GM19467 (cell line): Measurements from ENCODE around the gene TLR1.
A peak's percentile ranks its signal among the peaks of the same experiment; 100 is the strongest.
"Not testable (repeated sequence)": the region's sequence is repeated elsewhere in the genome, so short reads cannot be mapped to it uniquely, and the experiment has no call there.

Experiments
- ATAC-seq: cut with Tn5 transposase; IDR thresholded peaks from one replicate; pipeline ENCODE4 v1.9.1; 2021; ENCODE audit warnings: mild to moderate bottlenecking, moderate library complexity; ENCODE audit not compliant: unreplicated experiment

The TLR1 gene

DNA sequence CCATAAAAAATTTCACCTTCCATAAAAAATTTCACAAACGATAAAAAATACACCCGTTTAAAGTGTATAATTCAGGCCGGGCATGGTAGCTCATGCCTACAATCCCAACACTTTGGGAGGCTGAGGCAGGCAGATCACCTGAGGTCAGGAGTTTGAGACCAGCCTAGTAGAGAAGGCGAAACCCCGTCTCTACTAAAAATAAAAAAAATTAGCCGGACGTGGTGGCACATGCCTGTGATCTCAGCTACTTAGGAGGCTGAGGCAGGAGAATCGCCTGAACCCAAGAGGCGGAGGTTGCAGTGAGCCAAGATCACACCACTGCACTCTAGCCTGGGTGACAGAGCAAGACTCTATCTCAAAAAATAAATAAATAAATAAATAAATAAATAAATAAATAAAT lies 1.7 kb upstream of the TLR1 start:
- not testable (repeated sequence) for ATAC-seq

- ATAC-seq = peak; percentile 86
Observed at GRCh38 chr4:38805530-38806145, 1.0 kb upstream of the TLR1 start.

GRCh38 chr4:38803833-38804653 lies 548 bp downstream of the TLR1 start:
- peak; percentile 43 for ATAC-seq

DNA sequence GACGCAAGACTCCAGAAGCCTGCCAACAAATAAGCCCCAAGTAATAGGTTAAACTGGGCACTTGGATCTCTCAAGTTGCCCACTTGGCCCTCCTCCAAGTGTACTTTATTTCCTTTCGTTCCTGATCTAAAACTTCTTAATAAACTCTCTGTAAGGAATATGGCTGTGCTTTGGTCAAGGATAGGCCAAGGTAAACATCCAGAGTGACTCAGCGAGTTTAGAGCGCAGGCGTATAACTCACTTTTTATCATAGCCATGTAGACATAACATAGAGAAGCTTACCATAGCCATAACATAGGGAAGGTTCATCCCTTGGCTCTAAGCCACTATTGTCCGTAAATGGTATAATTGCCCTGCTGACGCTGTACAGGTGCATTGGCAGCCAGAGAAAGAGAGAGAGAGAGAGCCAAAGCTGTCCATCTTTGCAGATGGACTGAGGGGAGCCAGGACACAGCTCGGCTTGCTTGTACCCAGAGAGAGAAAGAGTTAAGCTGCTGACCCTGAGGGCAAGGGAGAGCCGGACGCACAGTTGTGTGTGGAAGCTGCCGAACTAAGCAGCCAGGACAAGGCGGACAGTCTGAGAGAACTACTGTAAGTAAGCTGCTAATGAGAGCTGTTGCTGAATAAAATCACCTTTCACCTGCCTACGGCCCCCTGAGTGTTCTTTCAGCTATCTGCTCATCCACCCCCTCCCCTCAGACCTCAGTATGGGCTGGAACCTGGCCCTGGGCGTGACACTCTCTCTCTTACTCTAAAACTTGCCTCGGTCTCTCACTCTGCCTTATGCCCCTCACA lies 1.8 kb downstream of the TLR1 start:
- ATAC-seq = no peak

GRCh38 chr4:38800961-38801450 lies 3.6 kb downstream of the TLR1 start:
- ATAC-seq = no peak

GRCh38 chr4:38800366-38800765 lies 4.2 kb downstream of the TLR1 start:
- no peak for ATAC-seq

DNA sequence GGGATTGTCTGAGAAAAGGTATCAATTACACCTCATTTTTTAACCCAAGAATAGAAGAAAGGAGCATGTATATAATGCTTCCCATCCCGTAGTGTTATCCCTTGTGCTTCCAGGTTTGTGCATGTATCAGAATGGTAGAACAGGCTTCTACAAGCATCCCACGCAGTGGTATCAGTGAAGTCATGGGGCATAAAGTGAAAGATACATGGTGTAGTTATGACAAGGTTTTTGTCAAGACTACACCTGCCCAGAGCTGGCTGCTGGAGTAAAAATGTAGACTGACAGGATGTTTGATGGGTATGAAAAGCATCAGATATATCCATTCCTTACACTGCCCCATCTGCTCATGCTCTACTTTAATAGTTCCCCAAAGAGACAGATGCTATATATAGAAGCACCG lies 9.5 kb downstream of the TLR1 start:
- no peak for ATAC-seq

GRCh38 chr4:38794051-38794450 lies 10.5 kb downstream of the TLR1 start:
- no peak for ATAC-seq

DNA sequence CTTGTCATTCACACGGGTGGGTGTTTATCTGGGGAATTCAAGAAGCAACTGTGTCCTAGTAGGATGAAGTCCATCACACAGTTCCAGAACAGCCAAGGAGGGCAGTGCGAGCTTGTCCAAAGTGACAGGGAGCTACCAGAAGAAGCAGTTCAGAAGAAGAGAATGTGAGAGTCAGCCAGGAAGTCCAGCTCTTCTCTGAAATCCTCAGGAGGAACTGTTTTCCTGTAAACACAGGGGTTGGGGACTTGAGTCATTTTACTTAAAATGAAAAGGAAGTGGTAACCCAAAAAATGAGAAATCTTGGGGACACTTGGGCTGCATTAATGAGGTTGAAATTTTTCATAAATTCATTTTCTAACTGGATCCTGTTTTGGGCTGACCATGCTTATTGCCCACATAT lies 13.6 kb downstream of the TLR1 start:
- no peak for ATAC-seq

- ATAC-seq = no peak
Observed at GRCh38 chr4:38788317-38788716, 16.3 kb downstream of the TLR1 start.

- no peak for ATAC-seq
Observed at GRCh38 chr4:38787693-38788092, 16.9 kb downstream of the TLR1 start.

DNA sequence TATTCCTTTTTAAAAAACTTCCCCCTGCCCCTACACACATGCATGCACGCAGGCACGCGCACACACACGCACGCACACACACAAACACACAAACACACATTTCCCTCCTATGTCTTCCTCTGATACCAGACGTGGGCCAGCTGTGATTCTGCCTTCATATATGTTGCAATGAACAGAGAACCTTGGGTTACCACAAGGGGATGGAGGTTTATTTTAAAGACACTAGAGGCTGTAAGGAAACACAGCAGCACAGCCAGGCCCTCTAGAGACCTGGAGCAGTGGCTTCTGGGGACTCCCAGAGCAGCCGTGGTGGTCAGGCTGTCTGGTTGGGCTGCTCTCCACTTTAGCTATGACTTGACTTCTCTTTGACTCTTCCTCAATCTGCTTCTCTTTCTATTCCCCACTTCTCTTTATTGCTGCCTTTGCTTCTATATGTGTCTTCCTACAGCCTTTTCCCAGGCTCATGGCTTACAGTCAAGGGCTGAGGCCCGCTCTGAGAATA lies 18.6 kb downstream of the TLR1 start:
- ATAC-seq = peak; percentile 46

DNA sequence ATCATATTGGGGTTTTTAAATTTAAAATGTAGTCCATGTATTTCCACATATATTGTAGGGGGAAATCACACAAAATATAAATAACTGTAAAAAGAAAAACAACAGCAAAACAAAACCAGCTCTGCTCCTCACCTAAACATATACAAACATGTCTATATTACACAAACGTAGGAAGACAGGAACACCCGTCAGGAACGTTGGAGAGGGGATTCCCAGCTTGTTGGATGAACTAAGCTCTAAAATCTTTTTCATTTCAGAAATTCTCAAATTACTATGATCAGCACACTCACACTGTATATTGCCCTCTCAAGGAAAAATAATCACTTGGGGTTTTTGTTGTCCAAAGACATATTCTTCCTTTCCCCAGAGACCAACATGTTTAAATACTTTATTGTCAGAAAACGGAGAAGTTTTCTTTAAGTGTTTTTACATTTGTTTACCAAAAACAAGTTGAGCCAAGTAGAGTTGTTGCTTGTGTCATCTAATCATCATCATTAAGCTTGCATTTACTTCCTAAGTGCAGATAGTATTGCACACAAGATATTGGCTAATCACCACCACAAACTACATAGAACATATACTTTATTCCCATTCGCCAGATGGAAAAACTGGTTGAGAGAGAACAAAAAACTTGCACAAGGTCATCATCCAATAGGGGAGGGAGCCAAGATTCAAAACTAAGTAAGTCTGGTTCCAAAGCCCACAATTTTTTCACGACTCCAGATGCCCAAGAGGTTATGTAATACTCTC lies 19.4 kb downstream of the TLR1 start:
- no peak for ATAC-seq

GRCh38 chr4:38784141-38784540 lies 20.4 kb downstream of the TLR1 start:
- ATAC-seq = no peak

DNA sequence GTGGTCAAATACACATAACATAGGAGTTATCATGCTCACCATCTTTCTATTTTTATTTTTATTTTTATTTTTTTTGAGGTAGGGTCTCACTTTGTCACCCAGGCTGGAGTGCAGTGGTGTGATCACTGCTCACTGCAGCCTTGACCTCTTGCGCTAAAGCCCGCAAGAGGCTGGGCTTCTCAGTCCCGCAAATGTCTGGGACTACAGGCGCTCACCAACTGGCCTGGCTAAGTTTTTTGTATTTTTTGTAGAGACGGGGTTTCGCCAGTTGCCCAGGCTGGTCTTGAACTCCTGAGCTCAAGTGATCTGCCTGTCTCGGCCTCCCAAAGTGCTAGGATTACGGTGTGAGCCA lies 21.5 kb downstream of the TLR1 start:
- ATAC-seq = no peak

- peak; percentile 61 for ATAC-seq
Observed at GRCh38 chr4:38782452-38783108, 22.0 kb downstream of the TLR1 start, which contains the start of gene TLR10. Gene TLR10, minus strand, starts transcription at chr4:38782990. Its CDS starts 7,400 bp downstream, at chr4:38775590.

GRCh38 chr4:38781854-38782261 lies 22.7 kb downstream of the TLR1 start:
- no peak for ATAC-seq

GRCh38 chr4:38780833-38781484 lies 23.6 kb downstream of the TLR1 start:
- ATAC-seq = no peak

- ATAC-seq = no peak
Observed at GRCh38 chr4:38779790-38780189, 24.8 kb downstream of the TLR1 start.

GRCh38 chr4:38777925-38778324 lies 26.7 kb downstream of the TLR1 start:
- ATAC-seq = not testable (repeated sequence)
